OCI-LY1 (cell line): Measurements from ENCODE around the gene SLC24A3.

Source experiments
- EZH2 ChIP-seq: fragments of 200-600 bp; sonication (generic), shearing (Covaris generic); IDR thresholded peaks from 2 replicates; pipeline ENCODE4 v1.8.0; 2017; ENCODE audit warnings: borderline replicate concordance, mixed run types, mild to moderate bottlenecking, antibody characterized with exemption, low read length, moderate library complexity, mixed read lengths
- TF ChIP-seq, protein P1 (sequence below): fragments of 200-600 bp; sonication (generic), shearing (Covaris generic); IDR thresholded peaks from 2 replicates; pipeline ENCODE4 v1.5.1; 2017; ENCODE audit warnings: mild to moderate bottlenecking, antibody characterized with exemption, low read length, moderate library complexity, mixed read lengths

DNA sequence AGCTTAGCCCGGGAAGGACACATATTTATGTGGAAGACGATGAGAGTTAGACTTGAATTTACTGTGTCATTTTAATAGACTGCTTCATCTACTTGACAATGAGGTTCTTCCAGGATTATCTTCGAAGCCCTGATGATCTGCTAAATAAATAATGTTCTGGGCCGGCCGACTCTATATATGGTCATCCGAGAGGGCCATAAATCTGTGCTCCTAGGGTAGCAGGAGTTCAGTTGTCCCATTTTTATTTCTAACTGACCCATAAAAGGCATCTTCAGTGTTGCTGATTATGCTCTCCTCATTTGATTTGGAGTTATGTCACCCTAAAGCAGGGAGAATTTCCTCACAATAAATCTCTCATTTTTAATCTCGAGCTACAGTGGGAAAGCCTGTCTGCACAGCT lies 217.1 kb downstream of the SLC24A3 start:
- TF ChIP-seq, protein P1, sequence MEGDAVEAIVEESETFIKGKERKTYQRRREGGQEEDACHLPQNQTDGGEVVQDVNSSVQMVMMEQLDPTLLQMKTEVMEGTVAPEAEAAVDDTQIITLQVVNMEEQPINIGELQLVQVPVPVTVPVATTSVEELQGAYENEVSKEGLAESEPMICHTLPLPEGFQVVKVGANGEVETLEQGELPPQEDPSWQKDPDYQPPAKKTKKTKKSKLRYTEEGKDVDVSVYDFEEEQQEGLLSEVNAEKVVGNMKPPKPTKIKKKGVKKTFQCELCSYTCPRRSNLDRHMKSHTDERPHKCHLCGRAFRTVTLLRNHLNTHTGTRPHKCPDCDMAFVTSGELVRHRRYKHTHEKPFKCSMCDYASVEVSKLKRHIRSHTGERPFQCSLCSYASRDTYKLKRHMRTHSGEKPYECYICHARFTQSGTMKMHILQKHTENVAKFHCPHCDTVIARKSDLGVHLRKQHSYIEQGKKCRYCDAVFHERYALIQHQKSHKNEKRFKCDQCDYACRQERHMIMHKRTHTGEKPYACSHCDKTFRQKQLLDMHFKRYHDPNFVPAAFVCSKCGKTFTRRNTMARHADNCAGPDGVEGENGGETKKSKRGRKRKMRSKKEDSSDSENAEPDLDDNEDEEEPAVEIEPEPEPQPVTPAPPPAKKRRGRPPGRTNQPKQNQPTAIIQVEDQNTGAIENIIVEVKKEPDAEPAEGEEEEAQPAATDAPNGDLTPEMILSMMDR: no peak
- TF ChIP-seq EZH2: no peak
